Activated CD8-positive, alpha-beta T cell treated with anti-CD3 and anti-CD28 coated beads for 36 hours (primary cell): ENCODE results near the gene ITIH1. TPM values are rescaled to one million over a fixed set of nuclear protein-coding genes. Genes with fewer than 3 reads are reported as not detected.

Source experiments
- ATAC-seq: fragments of 200-7000 bp; cut with Tn5 transposase; one replicate; pipeline ENCODE4 v1.10.0; 2021; ENCODE audit warnings: mild to moderate bottlenecking, moderate library complexity
- CTCF ChIA-PET: fragments of 350-600 bp; sonication (Branson Sonifier 250); formaldehyde crosslinking; loops from one replicate; lab custom pipeline; 2021; ENCODE audit warnings: antibody characterized with exemption; lab: Charles Lee
- POLR2A ChIA-PET: fragments of 350-600 bp; sonication (Branson Sonifier 250); formaldehyde crosslinking; loops from one replicate; lab custom pipeline; 2021; ENCODE audit warnings: antibody characterized with exemption; lab: Charles Lee
- DNase-seq: peaks from one replicate; pipeline ENCODE4 v3.0.0-alpha.2; 2020
- H3K27ac Mint-ChIP-seq: one replicate; pipeline ENCODE4 v1.8.0; 2021; ENCODE audit warnings: mild to moderate bottlenecking, mixed read lengths
- H3K27me3 Mint-ChIP-seq: one replicate; pipeline ENCODE4 v1.8.0; 2021; ENCODE audit warnings: mixed read lengths
- H3K36me3 Mint-ChIP-seq: one replicate; pipeline ENCODE4 v1.8.0; 2021; ENCODE audit warnings: low read depth, mixed read lengths
- H3K4me1 Mint-ChIP-seq: one replicate; pipeline ENCODE4 v1.8.0; 2021; ENCODE audit warnings: low read depth, mixed read lengths
- H3K4me3 Mint-ChIP-seq: one replicate; pipeline ENCODE4 v1.8.0; 2021; ENCODE audit warnings: mild to moderate bottlenecking, moderate library complexity, mixed read lengths
- H3K9me3 Mint-ChIP-seq: one replicate; pipeline ENCODE4 v1.8.0; 2021; ENCODE audit warnings: mixed read lengths
- CTCF ChIP-seq: fragments of 200-600 bp; IDR thresholded peaks from one replicate; pipeline ENCODE4 v1.8.0; 2022; ENCODE audit warnings: antibody characterized with exemption, mild to moderate bottlenecking
- intact Hi-C: fragments of 100-400 bp; cut with micrococcal nuclease; formaldehyde crosslinking; loops from one replicate; pipeline ENCODE4 v1.10.0; 2022
- total RNA-seq, 2 experiments: library from RNA; stranded (reverse); gene quantifications; one replicate each; pipeline ENCODE4 v1.2.3, GENCODE V29; 2021

ITIH1 gene
- total RNA-seq, 2 experiments from 2014 or later = not detected

- no peak for DNase-seq
- no peak for ATAC-seq
- Mint-ChIP-seq H3K9me3 (no peaks in the 10 kb centered on the region), H3K4me3 (no peak overlapping the region), H3K36me3 (peaks cover 23% of the 10 kb centered on the region), H3K27me3 (no peaks in the 10 kb centered on the region), H3K27ac (no peak overlapping the region), H3K4me1 (peaks cover 1% of the 10 kb centered on the region)
- ChIA-PET CTCF (interaction anchor here (1.8 kb wide), 1 partner anchor 12 kb away, joined by 4 read pairs; no protein-coding TSS in a partner anchor), POLR2A (no interaction called here)
- no peak for TF ChIP-seq CTCF
- intact Hi-C loops = no loop called here
Observed at GRCh38 chr3:52754373-52754772, 23.0 kb upstream of the ITIH1 start.

GRCh38 chr3:52756141-52756540 is 21.3 kb upstream of the ITIH1 start:
- Mint-ChIP-seq H3K4me1 (peaks cover 6% of the 10 kb centered on the region), H3K36me3 (peaks cover 20% of the 10 kb centered on the region), H3K27ac (no peak overlapping the region), H3K9me3 (no peaks in the 10 kb centered on the region), H3K4me3 (no peak overlapping the region), H3K27me3 (no peaks in the 10 kb centered on the region)
- ATAC-seq (no peak), DNase-seq (no peak)
- intact Hi-C loops = no loop called here
- ChIA-PET CTCF (no interaction called here), POLR2A (no interaction called here)
- no peak for TF ChIP-seq CTCF

GRCh38 chr3:52763466-52763865 is 13.9 kb upstream of the ITIH1 start:
- Mint-ChIP-seq H3K27ac (no peak overlapping the region), H3K4me3 (no peak overlapping the region), H3K9me3 (no peaks in the 10 kb centered on the region), H3K4me1 (peaks cover 6% of the 10 kb centered on the region), H3K36me3 (peaks cover 20% of the 10 kb centered on the region), H3K27me3 (no peaks in the 10 kb centered on the region)
- intact Hi-C loops = no loop called here
- no peak for ATAC-seq
- CTCF ChIA-PET = no interaction called here
- POLR2A ChIA-PET = interaction anchor here (0.7 kb wide), 1 partner anchor 1130 kb away, joined by 4 read pairs; no protein-coding TSS in a partner anchor
- TF ChIP-seq CTCF = no peak
- no peak for DNase-seq

GRCh38 chr3:52769786-52770455 is 7.5 kb upstream of the ITIH1 start:
- CTCF ChIA-PET = interaction anchor here (1.3 kb wide), 1 partner anchor 12 kb away, joined by 3 read pairs; no protein-coding TSS in a partner anchor
- peak overlapping the region; percentile 94 for H3K4me3 Mint-ChIP-seq
- intact Hi-C loops = no loop called here

More at GRCh38 chr3:52769786-52770455, 7.5 kb upstream of the ITIH1 start:
- Mint-ChIP-seq H3K4me1 (peaks cover 21% of the 10 kb centered on the region), H3K27ac (peak overlapping the region; percentile 77), H3K36me3 (peaks cover 3% of the 10 kb centered on the region), H3K27me3 (no peaks in the 10 kb centered on the region), H3K9me3 (no peaks in the 10 kb centered on the region)
- TF ChIP-seq CTCF = no peak
- POLR2A ChIA-PET = interaction anchor here (0.8 to 1.4 kb wide), 7 partner anchors 8 to 235 kb away, joined by 3 to 8 read pairs (median 3); no protein-coding TSS in a partner anchor
- DNase-seq = no peak
- ATAC-seq = no peak
